HL-60 (cell line): ENCODE measurements around the gene KBTBD6.

Experiments used
- GABPA ChIP-seq: IDR thresholded peaks from 2 replicates; pipeline ENCODE4 v1.6.1; 2012; ENCODE audit warnings: low read depth
- POLR2AphosphoS5 ChIP-seq: IDR thresholded peaks from 2 replicates; pipeline ENCODE4 v1.6.1; 2012; ENCODE audit warnings: low read depth
- SPI1 ChIP-seq: IDR thresholded peaks from 2 replicates; pipeline ENCODE4 v1.6.1; 2012; ENCODE audit warnings: low read depth, mild to moderate bottlenecking, borderline replicate concordance
- TF ChIP-seq, protein P1 (sequence below): IDR thresholded peaks from one replicate; pipeline ENCODE4 v1.5.1; 2011; ENCODE audit warnings: low read length, control low read depth, inconsistent platforms; ENCODE audit not compliant: insufficient read depth

DNA sequence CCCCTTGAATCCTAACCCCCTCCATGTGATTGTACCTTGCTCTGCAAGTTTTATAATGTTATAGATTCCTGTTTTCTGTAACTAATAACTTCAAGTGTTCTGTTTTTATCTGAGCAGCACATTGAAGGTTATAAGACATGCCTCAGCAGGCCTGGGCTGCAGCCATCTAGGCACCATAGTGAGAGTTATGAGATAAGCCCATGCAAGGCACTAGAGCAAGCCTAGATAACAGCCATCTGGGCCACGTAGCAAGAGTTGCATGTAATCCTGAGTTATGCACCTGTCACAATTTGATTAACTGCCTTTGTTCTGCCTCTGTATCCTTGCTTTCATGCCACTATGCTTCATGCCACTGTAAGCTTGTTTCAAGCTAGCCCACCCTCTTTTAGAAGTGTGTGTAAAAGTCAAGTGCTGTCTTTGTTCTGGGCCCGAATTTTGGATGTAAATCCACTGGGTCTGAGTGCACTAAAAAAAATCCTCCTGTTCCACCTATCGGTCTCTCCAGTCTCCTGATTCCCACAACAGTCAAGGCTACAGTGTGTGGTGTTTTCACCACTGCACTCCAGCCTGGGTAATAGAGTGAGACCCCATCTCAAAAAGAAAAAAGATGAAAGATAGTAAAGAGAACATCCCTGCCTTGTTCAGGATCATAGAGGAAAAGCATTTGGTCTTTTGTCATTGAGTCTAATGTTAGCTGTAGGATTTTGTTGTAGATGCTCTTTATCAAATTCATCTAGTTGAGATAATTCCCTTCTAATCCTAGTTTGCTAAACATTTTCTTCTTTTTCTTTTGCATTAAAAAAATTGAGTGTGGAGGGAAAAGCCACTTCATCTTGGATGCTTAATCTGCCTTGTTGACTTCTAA is 16.0 kb upstream of the KBTBD6 start:
- TF ChIP-seq, protein P1, sequence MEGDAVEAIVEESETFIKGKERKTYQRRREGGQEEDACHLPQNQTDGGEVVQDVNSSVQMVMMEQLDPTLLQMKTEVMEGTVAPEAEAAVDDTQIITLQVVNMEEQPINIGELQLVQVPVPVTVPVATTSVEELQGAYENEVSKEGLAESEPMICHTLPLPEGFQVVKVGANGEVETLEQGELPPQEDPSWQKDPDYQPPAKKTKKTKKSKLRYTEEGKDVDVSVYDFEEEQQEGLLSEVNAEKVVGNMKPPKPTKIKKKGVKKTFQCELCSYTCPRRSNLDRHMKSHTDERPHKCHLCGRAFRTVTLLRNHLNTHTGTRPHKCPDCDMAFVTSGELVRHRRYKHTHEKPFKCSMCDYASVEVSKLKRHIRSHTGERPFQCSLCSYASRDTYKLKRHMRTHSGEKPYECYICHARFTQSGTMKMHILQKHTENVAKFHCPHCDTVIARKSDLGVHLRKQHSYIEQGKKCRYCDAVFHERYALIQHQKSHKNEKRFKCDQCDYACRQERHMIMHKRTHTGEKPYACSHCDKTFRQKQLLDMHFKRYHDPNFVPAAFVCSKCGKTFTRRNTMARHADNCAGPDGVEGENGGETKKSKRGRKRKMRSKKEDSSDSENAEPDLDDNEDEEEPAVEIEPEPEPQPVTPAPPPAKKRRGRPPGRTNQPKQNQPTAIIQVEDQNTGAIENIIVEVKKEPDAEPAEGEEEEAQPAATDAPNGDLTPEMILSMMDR: no peak
- no peak for TF ChIP-seq GABPA
- TF ChIP-seq POLR2AphosphoS5: no peak
- no peak for TF ChIP-seq SPI1
